Thyroid gland (tissue), 4 donors: ENCODE results near the gene AMIGO1. TPM values are rescaled to one million over a fixed set of nuclear protein-coding genes. Genes with fewer than 3 reads are reported as not detected.

Experiments used
- DNase-seq, 2 donors: peaks; one replicate each; pipeline ENCODE4 v3.0.0-alpha.2; 2019
- H3K27ac ChIP-seq, 3 donors: fragments of 200-600 bp; sonication (generic); 1 replicate in 2 of 3; 2 replicates in 1 of 3; pipeline ENCODE4 v1.5.1; 2016 to 2019; ENCODE audit warnings: mild to moderate bottlenecking in 1 of 3, moderate library complexity in 1 of 3
- H3K27me3 ChIP-seq: fragments of 200-600 bp; sonication (generic); one replicate; pipeline ENCODE4 v1.5.1; 2019
- H3K36me3 ChIP-seq, 2 donors: fragments of 200-600 bp; sonication (generic); one replicate each; pipeline ENCODE4 v1.5.1; 2016 to 2019
- H3K4me1 ChIP-seq, 2 donors: fragments of 200-600 bp; sonication (generic); one replicate each; pipeline ENCODE4 v1.5.1; 2017 to 2019
- H3K4me3 ChIP-seq, 3 donors: fragments of 200-600 bp; sonication (generic); replicated peaks in 1 of 3; 1 replicate in 2 of 3; 2 replicates in 1 of 3; pipeline ENCODE4 v1.5.1; 2016; ENCODE audit warnings: mild to moderate bottlenecking in 1 of 3
- H3K9me3 ChIP-seq: fragments of 200-600 bp; sonication (generic); one replicate; pipeline ENCODE4 v1.5.1; 2017
- CTCF ChIP-seq, 6 experiments: fragments of 200-600 bp in 3 of 6; fragments of 450-650 bp in 3 of 6; sonication (generic) in 3 of 6; IDR thresholded peaks; one replicate each; pipeline ENCODE4 v1.5.1; 2016 to 2019; ENCODE audit warnings: antibody characterized with exemption in 6 of 6, mild to moderate bottlenecking in 2 of 6, inconsistent platforms in 1 of 6, moderate library complexity in 1 of 6
- POLR2A ChIP-seq, 2 donors: fragments of 450-650 bp; IDR thresholded peaks; one replicate each; pipeline ENCODE4 v1.6.1; 2017; ENCODE audit warnings: antibody characterized with exemption in 2 of 2, mild to moderate bottlenecking in 2 of 2, moderate library complexity in 1 of 2
- WGBS, 2 donors: methylation state at CpG; one replicate each; pipeline ENCODE4 v1.1.5; 2017; 5-methylcytosine and 5-hydroxymethylcytosine counted together
- intact Hi-C: fragments of 100-400 bp; cut with DNase I; formaldehyde crosslinking; loops from one replicate; pipeline ENCODE4 v1.15.1; 2023
- total RNA-seq, 4 donors: library from RNA; depleted of rRNA; stranded (reverse); fragments of >200 nt; gene quantifications; one replicate each; pipeline ENCODE4 v1.2.3, GENCODE V29; 2016

Gene AMIGO1
- total RNA-seq, 4 donors from 2014 or later = 13.5 to 14.0 (median 13.8) TPM

GRCh38 chr1:109457819-109458218, 51.7 kb downstream of the AMIGO1 start:
- H3K27ac ChIP-seq = no peak overlapping the region
- no peaks in the 10 kb centered on the region for H3K9me3 ChIP-seq
- H3K27me3 ChIP-seq = no peaks in the 10 kb centered on the region
- H3K4me1 ChIP-seq = no peaks in the 10 kb centered on the region
- no peak for DNase-seq
- intact Hi-C loops = no loop called here
- no peak overlapping the region for H3K4me3 ChIP-seq
- WGBS, 2 donors = 89% methylated on average over 4 of the region's 4 CpGs
- no peaks in the 10 kb centered on the region for H3K36me3 ChIP-seq
- TF ChIP-seq CTCF (IDR thresholded peaks at IDR 0.05) (no peak), POLR2A (IDR thresholded peaks at IDR 0.05) (no peak)

- H3K4me3 ChIP-seq = no peak overlapping the region
- no peaks in the 10 kb centered on the region for H3K9me3 ChIP-seq
- intact Hi-C loops = no loop called here
- H3K27me3 ChIP-seq = no peaks in the 10 kb centered on the region
- no peaks in the 10 kb centered on the region for H3K36me3 ChIP-seq
- no peak for DNase-seq
- no peak for TF ChIP-seq CTCF (IDR thresholded peaks at IDR 0.05)
- TF ChIP-seq POLR2A (IDR thresholded peaks at IDR 0.05) = no peak
- H3K27ac ChIP-seq = no peak overlapping the region
- no peaks in the 10 kb centered on the region for H3K4me1 ChIP-seq
- WGBS, 2 donors = 93 to 96% methylated on average over 1 of the region's 1 CpG
These were observed 54.9 kb downstream of the AMIGO1 start for GRCh38 chr1:109454497-109455133.

Other genes starting within 250 kb of the AMIGO1 start
- 1 to 10 TPM; 1.0 to 4.0 (median 2.2) TPM for gene PSRC1, start 226.6 kb downstream of the AMIGO1 start, total RNA-seq
- not detected for gene MYBPHL, start 202.7 kb downstream of the AMIGO1 start, total RNA-seq
- 100 to 1,000 TPM in 3 of 4 donors, 10 to 100 TPM in 1; 65.7 to 152 (median 137) TPM for gene SORT1, start 111.8 kb downstream of the AMIGO1 start, total RNA-seq
- 10 to 100 TPM; 25.1 to 35.7 (median 28.0) TPM for gene PSMA5, start 83.3 kb downstream of the AMIGO1 start, total RNA-seq
- 10 to 100 TPM in 1 of 4 donors, 1 to 10 TPM in 3; 7.9 to 12.4 (median 9.1) TPM for gene SYPL2, start 43.2 kb downstream of the AMIGO1 start, total RNA-seq
- 10 to 100 TPM in 1 of 4 donors, 1 to 10 TPM in 3; 5.8 to 11.7 (median 8.4) TPM for gene ATXN7L2, start 25.8 kb downstream of the AMIGO1 start, total RNA-seq
- 10 to 100 TPM in 3 of 4 donors, 1 to 10 TPM in 1; 8.1 to 16.0 (median 12.2) TPM for gene CYB561D1, start 15.6 kb downstream of the AMIGO1 start, total RNA-seq
- 1 to 10 TPM in 2 of 4 donors, under 1 TPM in 2; 0.11 to 3.8 (median 1.1) TPM for gene GPR61, start 30.1 kb upstream of the AMIGO1 start, total RNA-seq
- 1 to 10 TPM; 5.1 to 7.2 (median 6.0) TPM for gene GNAI3, start 38.9 kb upstream of the AMIGO1 start, total RNA-seq
- not detected for gene GNAT2, start 109.9 kb upstream of the AMIGO1 start, total RNA-seq
- gene AMPD2, start 110.1 kb upstream of the AMIGO1 start, total RNA-seq = 10 to 100 TPM; 31.2 to 74.8 (median 46.8) TPM
- gene GSTM4, start 146.4 kb upstream of the AMIGO1 start, total RNA-seq = 10 to 100 TPM; 30.8 to 68.8 (median 43.7) TPM
- 10 to 100 TPM; 37.1 to 73.6 (median 62.3) TPM for gene GSTM2, start 158.3 kb upstream of the AMIGO1 start, total RNA-seq
- gene GSTM1, start 178.1 kb upstream of the AMIGO1 start, total RNA-seq = 10 to 100 TPM in 1 of 4 donors, not detected in 3; 23.4 TPM
- 1 to 10 TPM; 2.8 to 5.4 (median 3.0) TPM for gene GSTM5, start 202.5 kb upstream of the AMIGO1 start, total RNA-seq
- gene GSTM3, start 231.3 kb upstream of the AMIGO1 start, total RNA-seq = 100 to 1,000 TPM in 3 of 4 donors, 10 to 100 TPM in 1; 61.1 to 162 (median 132) TPM